BLaER1 treated with 17β-estradiol and CSF1 and Interleukin-3, amounts not matched to agents 10 nM and 100 nM (cell line): Measurements from ENCODE around the gene ANKRD20A1.
"Not testable (repeated sequence)": the region's sequence is repeated elsewhere in the genome, so short reads cannot be mapped to it uniquely, and the experiment has no call there.

ENCODE experiments used
- H3K27ac ChIP-seq, 11 experiments: shearing (Covaris generic); formaldehyde crosslinking; 2 replicates each; pipeline ENCODE4 v1.8.1; 2022
- H3K27me3 ChIP-seq, 11 experiments: shearing (Covaris generic); formaldehyde crosslinking; 2 replicates each; pipeline ENCODE4 v1.8.1; 2022
- H3K36me3 ChIP-seq, 11 experiments: shearing (Covaris generic); formaldehyde crosslinking; 2 replicates each; pipeline ENCODE4 v1.8.1; 2022
- H3K4me1 ChIP-seq, 10 experiments: shearing (Covaris generic); formaldehyde crosslinking; 2 replicates each; pipeline ENCODE4 v1.8.1; 2022
- H3K4me2 ChIP-seq, 11 experiments: shearing (Covaris generic); formaldehyde crosslinking; 2 replicates each; pipeline ENCODE4 v1.8.1; 2022
- H3K4me3 ChIP-seq, 10 experiments: shearing (Covaris generic); formaldehyde crosslinking; 2 replicates each; pipeline ENCODE4 v1.8.1; 2022
- H3K9ac ChIP-seq, 11 experiments: shearing (Covaris generic); formaldehyde crosslinking; 2 replicates each; pipeline ENCODE4 v1.8.1; 2022
- H3K9me3 ChIP-seq, 11 experiments: shearing (Covaris generic); formaldehyde crosslinking; replicated peaks in 1 of 11; 2 replicates each; pipeline ENCODE4 v1.8.1; 2022
- H4K20me1 ChIP-seq, 11 experiments: shearing (Covaris generic); formaldehyde crosslinking; 2 replicates each; pipeline ENCODE4 v1.8.1; 2022

The ANKRD20A1 gene

DNA sequence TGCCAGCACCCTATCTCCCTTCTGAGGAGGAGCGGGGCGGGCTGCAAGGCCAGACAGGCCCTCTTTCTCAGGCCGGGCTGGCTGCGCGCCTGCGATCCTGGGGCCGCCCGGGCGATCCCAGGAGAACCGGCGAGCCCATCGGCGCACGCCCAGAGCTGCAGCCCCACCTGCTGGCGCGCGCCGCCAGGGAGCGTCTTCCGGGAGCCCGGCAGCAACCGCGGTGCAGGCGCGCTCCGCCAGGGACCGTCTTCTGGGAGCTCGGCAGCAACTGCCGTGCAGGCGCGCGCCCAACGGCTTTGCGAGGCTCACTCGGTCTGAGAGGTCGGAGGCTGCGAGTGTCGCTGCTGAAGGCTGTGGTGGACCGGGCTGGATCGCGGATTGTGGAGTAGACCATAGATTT, at the start of gene ANKRD20A1:
ANKRD20A1 (plus strand) TSS at position 61 of the 400 bp plus-strand sequence. CDS start 496 bp downstream, outside the sequence.
- not testable (repeated sequence) for H3K4me3 ChIP-seq, H3K9me3 ChIP-seq, H3K36me3 ChIP-seq, H3K4me1 ChIP-seq, H3K4me2 ChIP-seq, H3K9ac ChIP-seq, H3K27me3 ChIP-seq, H4K20me1 ChIP-seq, H3K27ac ChIP-seq

DNA sequence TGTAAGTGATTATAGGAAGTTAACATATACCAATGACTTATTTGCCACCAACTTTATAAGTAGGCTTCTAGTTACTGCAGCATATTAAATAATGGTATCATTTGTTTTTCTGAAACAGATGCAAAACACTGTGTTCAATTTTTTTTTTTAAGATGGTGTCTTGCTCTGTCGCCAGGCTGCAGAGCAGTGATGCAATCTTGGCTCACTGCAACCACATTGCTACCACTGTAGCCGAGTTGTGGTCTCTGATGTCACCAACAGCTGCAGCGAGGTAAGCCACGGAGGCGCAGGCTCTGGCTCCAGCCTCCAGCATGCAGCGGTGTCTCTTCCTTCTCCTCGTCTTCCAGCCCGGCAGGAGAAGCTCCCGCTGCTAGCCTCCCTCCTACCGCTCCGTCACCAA, 26.6 kb upstream of the ANKRD20A1 start:
- H3K9me3 ChIP-seq, H3K4me1 ChIP-seq, H4K20me1 ChIP-seq, H3K36me3 ChIP-seq, H3K27ac ChIP-seq, H3K27me3 ChIP-seq, H3K9ac ChIP-seq, H3K4me3 ChIP-seq, H3K4me2 ChIP-seq: not testable (repeated sequence)
